A673 (cell line): ENCODE data around the gene ARHGEF1.

ENCODE experiments used
- CTCF ChIP-seq: fragments of 300-800, 200-600 bp; sonication (generic); conservative IDR thresholded peaks from 2 replicates; pipeline ENCODE4 v1.5.1; 2017; ENCODE audit warnings: low read depth, mild to moderate bottlenecking, antibody characterized with exemption, low read length, moderate library complexity, mixed read lengths
- EZH2 ChIP-seq: fragments of 200-600 bp; sonication (generic); IDR thresholded peaks from 2 replicates; pipeline ENCODE4 v1.6.1; 2017; ENCODE audit warnings: borderline replicate concordance, low read depth, mild to moderate bottlenecking, mixed read lengths, antibody characterized with exemption, low read length; ENCODE audit not compliant: poor library complexity, severe bottlenecking

DNA sequence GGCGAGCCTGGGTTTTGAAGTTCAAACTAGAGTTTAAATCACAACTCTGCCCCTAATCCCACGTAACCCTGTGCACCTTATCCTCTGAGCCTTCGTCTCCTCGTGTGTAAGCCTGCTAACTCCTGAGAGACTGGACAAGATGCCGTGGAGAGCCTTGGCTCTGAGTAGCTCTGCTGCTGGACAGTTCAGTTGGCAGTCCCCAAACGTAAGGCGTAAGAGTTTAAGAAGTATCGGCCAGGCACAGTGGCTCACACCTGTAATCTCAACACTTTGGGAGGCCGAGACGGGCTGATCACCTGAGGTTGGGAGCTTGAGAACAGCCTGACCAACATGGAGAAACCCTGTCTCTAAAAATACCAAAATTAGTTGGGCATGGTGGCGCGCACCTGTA, 10.6 kb upstream of the ARHGEF1 start:
- TF ChIP-seq CTCF (no peak), EZH2 (no peak)
